Dendritic cell treated with granulocyte-macrophage colony-stimulating factor and Interleukin-4, amounts not matched to agents 40 ng/mL and 50 ng/mL, for 4 days (primary cell): ENCODE measurements around the gene PRR11.
"Not testable (repeated sequence)": the region's sequence is repeated elsewhere in the genome, so short reads cannot be mapped to it uniquely, and the experiment has no call there.

ENCODE experiments used
- H3K27ac Mint-ChIP-seq: one replicate; pipeline ENCODE4 v1.8.0; 2022; ENCODE audit warnings: mild to moderate bottlenecking, mixed read lengths
- H3K27me3 Mint-ChIP-seq: one replicate; pipeline ENCODE4 v1.8.0; 2022; ENCODE audit warnings: mild to moderate bottlenecking, mixed read lengths
- H3K36me3 Mint-ChIP-seq: one replicate; pipeline ENCODE4 v1.8.0; 2022; ENCODE audit warnings: low read depth, mixed read lengths
- H3K4me1 Mint-ChIP-seq: one replicate; pipeline ENCODE4 v1.8.0; 2022; ENCODE audit warnings: low read depth, mixed read lengths
- H3K4me3 Mint-ChIP-seq: one replicate; pipeline ENCODE4 v1.8.0; 2022; ENCODE audit warnings: mild to moderate bottlenecking, moderate library complexity, mixed read lengths
- H3K9me3 Mint-ChIP-seq: one replicate; pipeline ENCODE4 v1.8.0; 2022; ENCODE audit warnings: mixed read lengths
- intact Hi-C: fragments of 100-400 bp; cut with micrococcal nuclease; formaldehyde crosslinking; loops from one replicate; pipeline ENCODE4 v1.15.0; 2022

The PRR11 gene

DNA sequence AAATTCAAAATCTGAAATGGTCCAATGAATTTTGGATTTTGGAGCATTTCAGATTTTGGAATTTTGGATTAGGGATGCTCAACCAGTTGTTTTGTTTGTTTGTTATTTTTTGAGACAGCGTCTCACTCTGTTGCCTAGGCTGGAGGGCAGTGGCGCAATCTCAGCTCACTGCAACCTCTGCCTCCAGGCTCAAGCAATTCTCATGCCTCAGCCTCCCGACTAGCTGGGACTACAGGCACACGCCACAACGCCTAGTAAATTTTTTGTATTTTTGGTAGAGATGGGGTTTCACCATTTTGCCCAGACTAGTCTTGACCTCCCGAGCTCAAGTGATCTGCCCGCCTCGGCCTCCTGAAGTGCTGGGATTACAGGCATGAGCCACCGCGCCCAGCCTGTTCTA, 17.2 kb upstream of the PRR11 start:
- H3K27ac Mint-ChIP-seq, H3K36me3 Mint-ChIP-seq, intact Hi-C loops, H3K9me3 Mint-ChIP-seq, H3K27me3 Mint-ChIP-seq, H3K4me3 Mint-ChIP-seq, H3K4me1 Mint-ChIP-seq: not testable (repeated sequence)

DNA sequence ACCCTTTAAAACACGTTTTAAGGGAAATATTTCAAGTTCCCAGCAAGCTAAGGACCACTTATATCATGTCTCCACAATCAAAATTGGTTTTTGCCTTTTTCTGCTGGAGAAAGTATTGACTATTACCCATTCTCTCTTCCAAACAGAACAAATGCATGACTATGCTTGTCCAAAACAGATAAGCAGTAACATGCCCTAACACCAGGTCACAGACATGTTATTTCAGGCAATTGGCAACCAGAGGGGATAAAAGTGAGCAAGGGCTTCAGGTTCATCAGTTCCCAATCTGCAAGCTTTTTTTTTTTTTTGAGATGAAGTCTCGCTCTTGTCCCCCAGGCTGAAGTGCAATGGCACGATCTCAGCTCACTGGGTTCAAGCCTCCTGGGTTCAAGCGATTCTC, 15.6 kb upstream of the PRR11 start:
- no peak overlapping the region for H3K4me3 Mint-ChIP-seq
- H3K36me3 Mint-ChIP-seq = peaks cover 13% of the 10 kb centered on the region
- H3K27me3 Mint-ChIP-seq = no peaks in the 10 kb centered on the region
- H3K9me3 Mint-ChIP-seq = no peaks in the 10 kb centered on the region
- no peak overlapping the region for H3K27ac Mint-ChIP-seq
- H3K4me1 Mint-ChIP-seq = no peaks in the 10 kb centered on the region
- intact Hi-C loops = no loop called here

DNA sequence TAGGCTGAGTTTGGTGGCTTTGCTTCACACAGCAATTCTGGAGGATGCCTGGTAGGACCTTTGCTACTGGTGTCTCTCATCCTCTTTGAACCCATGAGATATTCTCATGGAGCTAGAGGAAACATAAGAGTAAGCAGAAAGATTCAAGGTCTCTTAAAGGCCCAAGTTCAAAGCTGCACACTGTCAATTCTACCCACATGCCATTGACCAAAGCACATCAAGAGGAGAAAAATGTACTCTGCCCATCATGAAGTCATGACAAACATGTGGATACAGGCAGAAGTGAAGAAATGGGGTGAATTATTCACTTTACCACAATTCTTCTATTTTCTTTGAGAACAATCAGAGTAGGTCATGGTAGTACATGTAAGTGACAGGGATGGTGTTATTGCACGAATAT, 13.7 kb upstream of the PRR11 start:
- H3K9me3 Mint-ChIP-seq = no peaks in the 10 kb centered on the region
- H3K27ac Mint-ChIP-seq = no peak overlapping the region
- H3K4me3 Mint-ChIP-seq = no peak overlapping the region
- H3K27me3 Mint-ChIP-seq = no peaks in the 10 kb centered on the region
- H3K4me1 Mint-ChIP-seq = no peaks in the 10 kb centered on the region
- peaks cover 13% of the 10 kb centered on the region for H3K36me3 Mint-ChIP-seq
- intact Hi-C loops = no loop called here

DNA sequence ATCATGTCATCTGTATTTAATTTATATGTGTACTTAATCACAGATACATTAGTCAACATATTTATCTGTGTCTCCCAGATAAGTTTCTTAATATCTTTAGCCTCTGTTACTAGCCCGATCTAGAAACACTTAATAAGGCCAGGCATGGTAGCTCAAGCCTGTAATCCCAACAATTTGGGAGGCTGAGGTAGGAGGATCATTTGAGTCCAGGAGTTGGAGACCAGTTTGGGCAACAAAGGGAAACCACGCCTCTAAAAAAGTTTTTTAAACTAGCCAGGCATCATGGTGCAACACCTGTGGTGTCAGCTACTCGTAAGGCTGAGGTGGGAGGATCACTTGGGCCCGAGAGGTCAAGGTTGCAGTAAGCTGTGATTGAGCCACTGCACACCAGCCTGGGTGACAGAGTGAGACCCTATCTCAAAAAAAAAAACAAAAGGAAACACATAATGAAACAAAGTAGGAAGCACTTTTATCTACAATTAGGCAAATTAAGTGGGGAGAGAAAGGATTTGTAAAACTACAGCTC, 9.9 kb upstream of the PRR11 start:
- Mint-ChIP-seq H3K9me3 (no peaks in the 10 kb centered on the region), H3K27ac (no peak overlapping the region), H3K27me3 (no peaks in the 10 kb centered on the region), H3K36me3 (peaks cover 13% of the 10 kb centered on the region), H3K4me3 (no peak overlapping the region), H3K4me1 (no peaks in the 10 kb centered on the region)
- intact Hi-C loops = no loop called here

DNA sequence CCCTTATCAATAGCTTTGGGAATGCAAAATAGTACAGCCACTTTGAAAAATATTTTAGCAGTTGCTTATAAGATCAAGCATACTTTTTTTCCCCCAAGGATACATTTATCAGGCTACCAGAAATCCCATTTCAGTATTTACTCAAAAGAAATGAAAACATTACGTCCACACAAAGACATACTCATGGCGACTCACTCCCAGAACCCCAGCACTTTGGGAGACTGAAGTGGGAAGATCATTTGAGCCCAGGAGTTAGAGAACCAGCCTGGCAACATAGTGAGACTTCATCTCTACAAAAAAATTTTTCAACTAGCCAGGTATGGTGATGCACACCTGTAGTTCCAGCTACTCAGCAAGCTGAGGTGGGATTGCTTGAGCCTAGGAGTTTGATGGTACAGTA, 6.5 kb upstream of the PRR11 start:
- Mint-ChIP-seq H3K27me3 (no peaks in the 10 kb centered on the region), H3K9me3 (no peaks in the 10 kb centered on the region), H3K27ac (no peak overlapping the region), H3K4me1 (peaks cover 11% of the 10 kb centered on the region), H3K36me3 (peaks cover 6% of the 10 kb centered on the region), H3K4me3 (no peak overlapping the region)
- intact Hi-C loops = no loop called here

DNA sequence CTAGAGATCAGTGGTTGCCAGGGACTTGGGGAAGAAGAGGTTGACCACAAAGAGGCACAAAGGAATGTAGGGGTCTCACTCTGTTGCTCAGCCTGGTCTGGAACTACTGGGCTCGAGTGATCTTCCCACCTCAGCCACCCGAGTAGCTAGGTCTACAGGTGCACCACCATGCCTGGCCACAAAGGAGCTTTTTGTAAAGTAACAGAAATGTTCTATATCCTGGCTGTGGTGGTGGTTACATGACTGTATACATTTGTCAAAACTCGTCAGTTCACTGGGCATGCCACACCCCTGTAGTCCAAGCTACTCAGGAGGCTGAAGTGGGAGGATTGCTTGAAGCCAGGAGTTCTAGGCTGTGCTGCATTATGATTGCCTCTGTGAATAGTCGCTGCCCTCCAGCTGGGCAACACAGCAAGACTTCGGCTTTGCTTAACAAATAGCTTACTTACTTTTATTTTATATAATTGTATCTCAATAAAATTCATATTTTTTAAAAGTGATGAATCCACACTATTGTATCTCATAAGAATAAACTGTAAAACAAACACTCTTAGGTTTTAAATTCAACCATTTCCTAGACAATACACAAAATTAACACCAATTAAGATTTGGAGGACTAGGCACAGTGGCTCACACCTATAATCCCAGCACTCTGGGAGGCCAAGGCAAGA, 5.6 kb upstream of the PRR11 start:
- Mint-ChIP-seq H3K4me3 (no peak overlapping the region), H3K27me3 (no peaks in the 10 kb centered on the region), H3K27ac (no peak overlapping the region), H3K4me1 (peaks cover 14% of the 10 kb centered on the region), H3K9me3 (no peaks in the 10 kb centered on the region), H3K36me3 (no peaks in the 10 kb centered on the region)
- intact Hi-C loops = no loop called here

DNA sequence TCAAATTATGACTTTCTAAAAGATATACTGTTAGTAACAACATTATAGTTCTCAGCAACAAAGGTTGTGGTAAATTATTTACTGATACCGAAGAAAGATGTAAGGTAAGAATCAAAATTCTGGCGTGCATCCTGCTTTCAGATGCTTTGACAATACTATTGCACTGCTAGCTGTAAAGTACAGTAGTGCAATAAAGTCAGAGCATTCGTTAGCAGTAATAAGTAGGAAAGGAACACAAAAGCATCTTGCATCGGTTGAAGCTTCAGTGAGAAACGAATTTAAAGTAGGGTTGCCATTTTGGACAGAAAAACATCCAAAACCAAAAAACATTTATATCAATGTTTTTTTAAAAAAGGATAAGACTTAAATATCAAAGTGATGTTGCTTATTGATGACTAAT, 4.5 kb upstream of the PRR11 start:
- Mint-ChIP-seq H3K27ac (no peak overlapping the region), H3K27me3 (no peaks in the 10 kb centered on the region), H3K4me1 (peaks cover 15% of the 10 kb centered on the region), H3K36me3 (no peaks in the 10 kb centered on the region), H3K9me3 (no peaks in the 10 kb centered on the region), H3K4me3 (no peak overlapping the region)
- intact Hi-C loops = no loop called here

DNA sequence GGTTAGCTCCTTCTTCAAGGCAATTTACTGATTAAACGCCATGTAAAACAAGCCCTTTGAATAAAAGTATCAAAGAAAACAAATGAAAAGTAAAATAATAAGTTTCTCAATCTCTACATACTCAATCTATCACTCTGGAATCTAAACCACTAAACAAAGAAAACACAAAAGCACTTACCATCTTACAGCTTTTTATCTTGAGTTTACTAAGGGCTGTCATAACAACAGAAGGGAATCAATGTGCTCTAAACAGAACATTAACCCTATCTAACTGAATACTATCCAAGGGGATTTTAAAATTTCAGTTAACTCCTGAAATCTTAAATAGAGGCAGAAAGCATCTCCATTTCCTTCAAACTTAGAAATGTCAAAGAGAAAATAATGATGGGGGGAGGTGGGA, 4.0 kb upstream of the PRR11 start:
- peaks cover 21% of the 10 kb centered on the region for H3K4me1 Mint-ChIP-seq

DNA sequence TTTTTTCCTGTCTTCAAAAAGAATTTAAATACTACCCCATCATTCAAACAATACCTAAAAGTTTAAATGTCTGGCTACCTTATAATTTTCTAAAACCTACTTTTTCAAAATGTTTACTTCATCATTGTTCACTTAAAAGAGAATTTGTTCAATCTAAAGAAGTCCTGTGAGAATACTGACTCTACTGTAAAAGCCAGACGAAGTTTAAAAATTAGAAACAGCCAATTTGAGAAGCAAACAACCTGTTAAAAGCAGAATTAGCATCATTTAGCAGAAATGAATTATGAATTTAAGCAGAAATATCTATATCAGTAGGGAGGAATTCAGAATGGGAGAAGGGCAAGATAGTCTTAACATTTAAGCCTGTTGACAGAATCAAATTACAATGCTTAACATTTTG, 2.6 kb upstream of the PRR11 start:
- Mint-ChIP-seq H3K4me3 (no peak overlapping the region), H3K27ac (no peak overlapping the region), H3K9me3 (no peaks in the 10 kb centered on the region), H3K4me1 (peaks cover 29% of the 10 kb centered on the region), H3K27me3 (no peaks in the 10 kb centered on the region), H3K36me3 (no peaks in the 10 kb centered on the region)
- intact Hi-C loops = no loop called here

More for the DNA sequence above, 4.0 kb upstream of the PRR11 start:
- Mint-ChIP-seq H3K4me3 (no peak overlapping the region), H3K9me3 (no peaks in the 10 kb centered on the region), H3K27ac (no peak overlapping the region), H3K36me3 (no peaks in the 10 kb centered on the region), H3K27me3 (no peaks in the 10 kb centered on the region)
- intact Hi-C loops = no loop called here

DNA sequence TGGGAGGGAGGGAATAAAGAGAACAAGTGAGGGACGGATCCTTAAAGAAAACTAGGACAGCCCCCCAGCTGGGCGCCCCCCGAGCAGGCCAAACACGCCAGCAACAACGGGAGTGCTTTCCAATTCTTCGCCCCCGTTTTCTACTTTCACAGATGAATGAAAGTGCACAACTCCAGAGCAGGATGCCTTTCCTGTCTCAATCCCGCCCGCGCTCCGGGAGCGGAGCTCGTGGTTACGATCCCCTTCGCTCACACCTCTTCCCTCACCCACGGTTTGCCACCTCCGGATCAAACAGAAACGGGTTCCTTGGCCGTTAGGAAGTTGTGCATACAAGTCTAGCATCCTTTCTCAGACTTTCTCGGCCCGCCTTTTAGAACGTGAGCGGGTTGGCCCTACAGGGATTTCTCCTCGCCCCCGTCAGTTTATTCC, 1.2 kb upstream of the PRR11 start:
- no peak overlapping the region for H3K27ac Mint-ChIP-seq
- no peak overlapping the region for H3K4me3 Mint-ChIP-seq
- no peaks in the 10 kb centered on the region for H3K36me3 Mint-ChIP-seq
- intact Hi-C loops = loop anchor here (2.0 kb wide), 1 partner anchor 48 kb away; the partner anchor contains the start of gene TRIM37
- no peaks in the 10 kb centered on the region for H3K9me3 Mint-ChIP-seq
- no peaks in the 10 kb centered on the region for H3K27me3 Mint-ChIP-seq
- peaks cover 37% of the 10 kb centered on the region for H3K4me1 Mint-ChIP-seq

DNA sequence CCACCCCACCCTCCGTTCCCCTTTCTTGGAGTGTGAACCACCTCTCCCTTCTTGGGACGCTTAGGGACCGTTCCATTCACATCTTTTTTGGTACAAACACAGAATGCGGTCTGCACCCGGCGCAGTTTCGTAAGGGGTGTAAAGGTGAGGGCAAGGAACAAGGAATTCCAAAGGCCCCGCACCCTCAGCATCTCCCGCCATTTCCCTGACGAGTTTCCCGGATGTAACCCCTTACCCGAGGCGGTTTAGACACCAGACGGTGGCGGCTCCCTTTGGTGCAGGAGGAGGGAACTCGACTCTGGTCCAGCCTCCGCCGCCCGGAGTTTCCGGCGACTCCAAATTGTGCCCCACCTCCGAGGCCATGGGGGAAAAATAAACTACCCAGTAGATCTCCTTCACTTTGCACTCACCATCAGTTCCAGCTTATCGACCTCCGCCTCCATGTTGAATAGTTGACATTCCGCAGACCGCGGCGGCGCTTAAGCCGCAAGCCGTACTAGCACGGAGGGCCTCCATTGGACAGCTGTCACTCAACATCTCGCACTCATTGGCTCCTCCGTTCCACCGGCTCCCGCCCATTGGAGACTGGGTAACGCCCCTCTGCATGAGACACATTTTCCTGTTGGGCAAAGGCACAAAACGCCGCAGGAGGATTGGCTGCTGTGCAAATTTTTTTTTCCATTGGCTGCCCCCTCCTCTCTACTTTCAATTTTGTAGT, 666 bp upstream of the PRR11 start, which contains the start of gene SKA2:
TSS of gene SKA2 (minus strand) at position 466 of the 718 bp plus-strand sequence. CDS start at position 443, 23 bp downstream.
- Mint-ChIP-seq H3K27me3 (no peaks in the 10 kb centered on the region), H3K4me3 (no peak within 1 kb of the TSS), H3K9me3 (no peaks in the 10 kb centered on the region), H3K36me3 (no peaks in the 10 kb centered on the region), H3K27ac (no peak within 1 kb of the TSS), H3K4me1 (peaks cover 43% of the 10 kb centered on the region)
- intact Hi-C loops = loop anchor here (2.0 to 5.0 kb wide), 2 partner anchors 48 to 462 kb away; partner anchors contain the start of genes CLTC and TRIM37

DNA sequence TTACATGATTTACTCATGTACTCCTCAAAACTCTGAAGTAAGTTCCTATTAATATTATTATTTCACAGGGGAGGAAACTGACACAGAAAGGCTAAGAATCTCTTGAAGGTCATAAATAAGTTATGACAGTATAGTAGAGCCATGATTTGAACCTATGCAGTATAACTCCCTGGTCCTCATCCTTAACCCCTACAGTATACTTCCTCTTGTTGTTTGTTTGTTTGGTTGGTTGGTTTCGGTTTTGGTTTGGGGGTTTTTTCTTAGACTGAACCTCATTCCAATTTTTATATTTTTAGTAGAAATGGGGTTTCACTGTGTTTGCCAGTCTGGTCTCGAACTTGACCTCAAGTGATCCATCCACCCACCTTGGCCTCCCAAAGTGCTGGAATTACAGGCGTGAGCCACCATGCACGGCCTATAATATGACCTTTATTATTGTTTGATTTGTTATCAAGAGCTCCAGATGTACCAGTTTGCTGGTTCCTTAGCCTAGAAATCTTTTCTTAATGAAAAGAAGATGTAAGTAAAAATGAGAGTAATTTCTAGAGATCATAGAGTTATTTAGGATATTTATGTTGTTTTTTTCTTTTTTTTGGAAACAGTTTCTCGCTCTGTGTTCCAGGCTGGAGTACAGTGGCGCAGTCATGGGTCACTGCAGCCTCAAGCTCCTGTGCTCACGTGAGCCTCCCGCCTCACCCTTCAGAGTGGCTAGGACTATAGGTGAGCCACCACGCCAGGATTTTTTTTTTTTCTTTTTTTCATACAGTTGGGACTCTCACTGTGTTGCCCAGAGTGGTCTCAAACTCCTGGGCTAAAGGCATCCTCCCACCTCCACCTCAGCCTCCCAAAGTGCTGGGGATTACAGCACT, 4.8 kb downstream of the PRR11 start:
- Mint-ChIP-seq H3K27me3 (no peaks in the 10 kb centered on the region), H3K27ac (peak overlapping the region; percentile 41), H3K4me1 (peaks cover 46% of the 10 kb centered on the region), H3K36me3 (no peaks in the 10 kb centered on the region), H3K4me3 (no peak overlapping the region), H3K9me3 (no peaks in the 10 kb centered on the region)
- intact Hi-C loops = no loop called here

DNA sequence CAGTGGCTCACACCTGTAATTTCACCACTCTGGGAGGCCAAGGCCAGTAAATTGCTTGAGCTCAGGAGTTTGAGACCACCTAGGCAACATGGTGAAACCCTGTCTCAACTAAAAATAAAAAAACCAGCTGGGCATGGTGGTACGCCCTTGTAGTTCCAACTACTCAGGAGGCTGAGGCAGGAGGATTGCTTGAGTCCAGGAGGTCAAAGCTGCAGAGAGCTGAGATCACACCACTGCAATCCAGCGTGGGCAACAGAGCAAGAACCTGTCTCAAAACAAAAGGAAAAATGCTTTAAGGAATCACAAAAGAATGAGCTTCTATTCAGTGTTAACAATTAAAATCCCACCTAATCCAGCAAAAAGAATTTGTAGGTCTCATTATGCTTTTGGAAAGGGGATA, 5.9 kb downstream of the PRR11 start:
- H3K27me3 Mint-ChIP-seq = no peaks in the 10 kb centered on the region
- no peak overlapping the region for H3K4me3 Mint-ChIP-seq
- no peak overlapping the region for H3K27ac Mint-ChIP-seq
- intact Hi-C loops = no loop called here
- H3K36me3 Mint-ChIP-seq = no peaks in the 10 kb centered on the region
- H3K4me1 Mint-ChIP-seq = peaks cover 40% of the 10 kb centered on the region
- no peaks in the 10 kb centered on the region for H3K9me3 Mint-ChIP-seq

DNA sequence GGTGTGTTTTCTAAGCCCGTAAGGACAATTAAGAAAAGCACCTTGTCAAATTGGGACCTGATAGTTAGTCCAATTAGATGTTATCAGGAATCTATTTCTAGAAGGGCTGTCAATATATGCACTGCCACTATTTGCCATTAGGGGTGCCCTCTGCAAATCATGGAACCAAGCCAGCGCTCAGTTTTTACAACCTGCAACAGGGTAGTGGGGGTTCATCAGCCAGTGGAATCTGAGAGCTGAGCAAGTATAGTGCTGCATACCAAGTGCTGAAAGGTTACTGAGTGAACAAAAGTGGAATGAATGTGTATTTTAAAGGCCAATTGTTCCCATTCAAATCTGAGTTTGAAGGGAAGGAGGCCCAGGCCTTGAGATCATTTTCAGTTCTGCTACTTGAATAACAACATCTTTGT, 10.4 kb downstream of the PRR11 start:
- Mint-ChIP-seq H3K4me3 (no peak overlapping the region), H3K9me3 (no peaks in the 10 kb centered on the region), H3K4me1 (peaks cover 16% of the 10 kb centered on the region), H3K36me3 (peaks cover 7% of the 10 kb centered on the region), H3K27me3 (no peaks in the 10 kb centered on the region), H3K27ac (peak overlapping the region; percentile 80)
- intact Hi-C loops = no loop called here
